HEK293T (cell line): ENCODE data around the gene MXD3.
"Not testable (repeated sequence)": the region's sequence is repeated elsewhere in the genome, so short reads cannot be mapped to it uniquely, and the experiment has no call there.

ENCODE experiments used
- CTCF ChIA-PET: fragments of 350-600 bp; formaldehyde crosslinking; extraction: SDS; loops from one replicate; lab custom pipeline; 2021; ENCODE audit warnings: antibody characterized with exemption, inconsistent platforms; lab: Yijun Ruan, JAX
- POLR2A ChIA-PET: fragments of 350-600 bp; formaldehyde crosslinking; extraction: SDS; loops from one replicate; lab custom pipeline; 2020; ENCODE audit warnings: antibody characterized with exemption, inconsistent platforms; lab: Yijun Ruan, JAX
- DNase-seq: peaks from one replicate; pipeline ENCODE4 v3.0.0; 2012; ENCODE audit warnings: mixed read lengths; ENCODE audit errors: extremely low spot score
- ARNT ChIP-seq: fragments of 450-650 bp; IDR thresholded peaks from 2 replicates; pipeline ENCODE4 v1.6.1; 2017; ENCODE audit warnings: mild to moderate bottlenecking
- BHLHE40 ChIP-seq: fragments of 450-650 bp; IDR thresholded peaks from 2 replicates; pipeline ENCODE4 v1.6.1; 2016; ENCODE audit warnings: mild to moderate bottlenecking, moderate library complexity, borderline replicate concordance
- CTBP1 ChIP-seq: fragments of 450-650 bp; IDR thresholded peaks from 2 replicates; pipeline ENCODE4 v1.6.1; 2016; ENCODE audit warnings: borderline replicate concordance
- ELF4 ChIP-seq: fragments of 450-650 bp; IDR thresholded peaks from 2 replicates; pipeline ENCODE4 v1.6.1; 2017; ENCODE audit warnings: antibody characterized with exemption
- FOXA1 ChIP-seq: fragments of 450-650 bp; IDR thresholded peaks from 2 replicates; pipeline ENCODE4 v1.6.1; 2016; ENCODE audit warnings: mild to moderate bottlenecking
- FOXK2 ChIP-seq: fragments of 450-650 bp; IDR thresholded peaks from 2 replicates; pipeline ENCODE4 v1.6.1; 2016; ENCODE audit warnings: mild to moderate bottlenecking
- FOXM1 ChIP-seq: fragments of 450-650 bp; IDR thresholded peaks from 2 replicates; pipeline ENCODE4 v1.6.1; 2017; ENCODE audit warnings: mild to moderate bottlenecking, borderline replicate concordance
- HDGF ChIP-seq: fragments of 450-650 bp; IDR thresholded peaks from 2 replicates; pipeline ENCODE4 v1.6.1; 2017; ENCODE audit warnings: antibody characterized with exemption, borderline replicate concordance
- L3MBTL2 ChIP-seq: fragments of 450-650 bp; conservative IDR thresholded peaks from 2 replicates; pipeline ENCODE4 v1.6.1; 2016; ENCODE audit warnings: mild to moderate bottlenecking
- LEF1 ChIP-seq: fragments of 450-650 bp; IDR thresholded peaks from 2 replicates; pipeline ENCODE4 v1.6.1; 2017; ENCODE audit warnings: mild to moderate bottlenecking, borderline replicate concordance
- NFRKB ChIP-seq: fragments of 450-650 bp; IDR thresholded peaks from 2 replicates; pipeline ENCODE4 v1.6.1; 2016; ENCODE audit warnings: mild to moderate bottlenecking, moderate library complexity
- SP1 ChIP-seq: fragments of 450-650 bp; IDR thresholded peaks from 2 replicates; pipeline ENCODE4 v1.6.1; 2017
- SUZ12 ChIP-seq: fragments of 450-650 bp; IDR thresholded peaks from 2 replicates; pipeline ENCODE4 v1.6.1; 2016; ENCODE audit warnings: mild to moderate bottlenecking
- TARDBP ChIP-seq: fragments of 450-650 bp; IDR thresholded peaks from 2 replicates; pipeline ENCODE4 v1.6.1; 2016
- ZNF384 ChIP-seq: fragments of 450-650 bp; IDR thresholded peaks from 2 replicates; pipeline ENCODE4 v1.6.1; 2016
- TF ChIP-seq, protein P1 (sequence below): fragments of 450-650 bp; IDR thresholded peaks from 2 replicates; pipeline ENCODE4 v1.6.1; 2016

The MXD3 gene, protein sequence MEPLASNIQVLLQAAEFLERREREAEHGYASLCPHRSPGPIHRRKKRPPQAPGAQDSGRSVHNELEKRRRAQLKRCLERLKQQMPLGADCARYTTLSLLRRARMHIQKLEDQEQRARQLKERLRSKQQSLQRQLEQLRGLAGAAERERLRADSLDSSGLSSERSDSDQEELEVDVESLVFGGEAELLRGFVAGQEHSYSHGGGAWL

DNA sequence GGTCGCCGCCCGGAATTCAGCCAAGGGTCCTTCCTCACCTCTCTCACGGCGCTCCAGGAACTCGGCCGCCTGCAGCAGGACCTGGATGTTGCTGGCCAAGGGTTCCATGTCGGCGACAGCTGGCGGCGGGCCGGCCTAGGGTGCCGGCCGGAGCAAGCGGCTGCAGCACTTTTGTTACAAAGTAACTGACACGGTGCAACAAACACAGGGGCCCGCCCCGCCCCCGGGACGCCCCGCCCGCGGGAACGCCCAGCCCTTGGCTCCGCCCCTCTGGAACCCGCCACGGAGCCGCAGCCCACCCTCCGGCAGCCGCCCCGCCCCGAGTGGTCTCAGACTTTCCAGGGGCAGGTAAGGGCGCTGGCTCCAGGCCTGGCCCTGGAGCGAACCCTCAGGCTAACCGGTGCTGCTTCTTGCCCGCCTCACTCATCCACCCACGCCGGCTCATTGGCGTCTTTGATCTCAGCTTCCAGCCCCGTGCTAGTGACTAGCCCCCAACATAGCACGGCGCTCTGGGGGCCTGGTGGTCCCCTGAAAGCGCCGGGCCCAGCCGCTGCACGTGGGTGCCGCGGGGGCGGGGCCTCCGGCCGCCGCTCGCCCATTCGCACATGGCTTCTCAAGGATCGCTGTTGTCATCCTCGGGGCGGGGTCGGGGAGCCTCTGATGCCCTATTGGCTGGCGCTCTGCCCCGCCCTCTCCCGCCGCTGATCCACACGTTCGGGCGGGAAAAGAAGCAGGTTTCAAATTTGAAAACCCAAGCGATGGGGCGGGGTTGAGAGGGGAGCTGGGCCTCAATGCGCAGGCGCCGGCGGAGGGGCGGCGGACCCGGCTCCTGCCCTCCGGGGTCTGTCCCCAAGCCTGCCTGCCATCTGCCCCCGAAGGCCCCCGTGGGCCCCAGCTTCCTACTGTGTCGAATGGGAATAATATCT lies at the start of gene MXD3:
Gene MXD3 (minus strand): TSS at position 176 of the 926 bp plus-strand sequence. CDS start 68 bp downstream, at position 108.
- DNase-seq, result peak; percentile 98
- no peak for TF ChIP-seq FOXA1
- TF ChIP-seq L3MBTL2, result peak; percentile 92
- TF ChIP-seq FOXM1, result peak; percentile 95
- POLR2A ChIA-PET, result interaction anchor here (0.8 to 2.3 kb wide), 15 partner anchors 9 to 281 kb away, joined by 3 to 10 read pairs (median 5); partner anchors contain the start of genes GRK6, LMAN2, PRELID1 and RAB24
- CTCF ChIA-PET, result no interaction called here

DNA sequence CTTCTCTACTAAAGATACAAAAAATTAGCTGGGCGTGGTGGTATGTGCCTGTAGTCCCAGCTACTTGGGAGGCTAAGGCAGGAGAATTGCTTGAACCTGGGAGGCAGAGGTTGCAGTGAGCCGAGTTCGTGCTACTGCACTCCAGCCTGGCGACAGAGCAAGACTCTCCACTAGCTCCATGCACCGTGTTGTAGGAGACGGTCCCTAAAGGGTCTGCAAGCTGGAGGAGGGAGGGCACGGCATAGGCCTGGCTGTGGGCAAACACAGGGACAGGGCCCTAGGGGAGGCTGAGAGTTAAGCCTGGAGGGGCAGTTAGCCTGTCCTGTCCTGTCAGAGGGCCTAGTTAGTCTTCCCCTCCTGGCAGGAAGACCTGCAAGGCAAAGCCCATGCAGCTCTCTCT lies 49.0 kb upstream of the MXD3 start:
- ChIA-PET CTCF (interaction anchor here (0.7 to 1.1 kb wide), 2 partner anchors 9 to 53 kb away, joined by 3 read pairs; partner anchors contain the start of gene LMAN2), POLR2A (interaction anchor here (1.0 to 3.5 kb wide), 3 partner anchors 9 to 18 kb away, joined by 3 to 42 read pairs (median 3); partner anchors contain the start of gene LMAN2)

DNA sequence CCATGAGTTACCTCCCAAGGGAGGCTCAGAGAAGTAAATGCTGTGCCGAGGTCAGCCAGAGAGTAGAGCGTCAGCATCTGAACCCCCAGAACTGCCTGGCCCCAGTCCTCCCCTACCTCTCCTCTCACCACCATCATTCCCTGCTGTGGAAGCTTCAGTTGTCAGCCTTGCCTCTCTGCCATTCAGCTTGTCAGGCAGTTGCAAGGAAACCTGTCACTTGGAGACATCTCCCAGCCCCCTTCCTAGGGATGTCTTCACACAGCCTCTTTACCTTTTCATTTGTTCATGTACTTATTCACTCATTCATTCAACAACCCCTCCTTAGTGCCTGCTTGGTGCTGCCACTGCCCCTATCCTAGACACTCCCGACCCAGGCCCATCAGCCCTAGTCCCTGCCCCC lies 48.2 kb upstream of the MXD3 start:
- no peak for TF ChIP-seq L3MBTL2
- TF ChIP-seq FOXM1, result no peak
- no peak for TF ChIP-seq LEF1
- no peak for TF ChIP-seq FOXK2
- TF ChIP-seq TARDBP, result no peak
- TF ChIP-seq ELF4, result no peak
- no peak for TF ChIP-seq SP1
- TF ChIP-seq FOXA1, result no peak
- TF ChIP-seq BHLHE40, result no peak
- no peak for TF ChIP-seq HDGF
- no peak for TF ChIP-seq ARNT
- no peak for TF ChIP-seq NFRKB
- TF ChIP-seq, protein P1, sequence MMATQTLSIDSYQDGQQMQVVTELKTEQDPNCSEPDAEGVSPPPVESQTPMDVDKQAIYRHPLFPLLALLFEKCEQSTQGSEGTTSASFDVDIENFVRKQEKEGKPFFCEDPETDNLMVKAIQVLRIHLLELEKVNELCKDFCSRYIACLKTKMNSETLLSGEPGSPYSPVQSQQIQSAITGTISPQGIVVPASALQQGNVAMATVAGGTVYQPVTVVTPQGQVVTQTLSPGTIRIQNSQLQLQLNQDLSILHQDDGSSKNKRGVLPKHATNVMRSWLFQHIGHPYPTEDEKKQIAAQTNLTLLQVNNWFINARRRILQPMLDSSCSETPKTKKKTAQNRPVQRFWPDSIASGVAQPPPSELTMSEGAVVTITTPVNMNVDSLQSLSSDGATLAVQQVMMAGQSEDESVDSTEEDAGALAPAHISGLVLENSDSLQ, result no peak
- no peak for TF ChIP-seq CTBP1
- no peak for TF ChIP-seq ZNF384
- TF ChIP-seq SUZ12, result no peak
- DNase-seq, result no peak
- POLR2A ChIA-PET, result interaction anchor here (1.1 to 3.5 kb wide), 2 partner anchors 8 to 14 kb away, joined by 3 to 42 read pairs; partner anchors contain the start of gene LMAN2
- CTCF ChIA-PET, result interaction anchor here (0.7 to 1.1 kb wide), 2 partner anchors 8 to 54 kb away, joined by 3 read pairs; partner anchors contain the start of gene LMAN2

More for the DNA sequence above, 49.0 kb upstream of the MXD3 start:
- DNase-seq, result not testable (repeated sequence)

DNA sequence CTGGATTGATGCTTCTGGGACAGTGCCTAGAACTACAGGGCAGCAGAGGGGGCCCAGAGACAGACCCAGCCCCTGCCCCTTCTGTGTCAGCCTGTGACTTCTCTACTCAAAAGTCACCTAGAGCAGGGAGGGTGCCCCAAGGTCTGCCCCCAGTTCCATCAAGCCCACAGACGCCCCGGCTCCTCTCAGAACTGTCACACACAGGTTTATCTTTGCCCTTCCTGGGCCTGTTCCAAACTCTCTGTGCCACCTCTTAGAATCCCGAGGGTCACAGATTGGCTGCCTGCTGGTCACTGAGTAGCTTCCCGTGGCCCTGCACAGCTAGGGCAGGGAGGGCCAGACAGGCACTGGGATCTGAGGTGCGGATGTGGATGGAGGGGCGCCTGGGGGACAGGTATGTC lies 47.8 kb upstream of the MXD3 start:
- ChIA-PET CTCF (no interaction called here), POLR2A (interaction anchor here (3.5 kb wide), 1 partner anchor 8 kb away, joined by 42 read pairs; the partner anchor contains the start of gene LMAN2)
- no peak for DNase-seq
- TF ChIP-seq LEF1, result no peak
- TF ChIP-seq ZNF384, result no peak

DNA sequence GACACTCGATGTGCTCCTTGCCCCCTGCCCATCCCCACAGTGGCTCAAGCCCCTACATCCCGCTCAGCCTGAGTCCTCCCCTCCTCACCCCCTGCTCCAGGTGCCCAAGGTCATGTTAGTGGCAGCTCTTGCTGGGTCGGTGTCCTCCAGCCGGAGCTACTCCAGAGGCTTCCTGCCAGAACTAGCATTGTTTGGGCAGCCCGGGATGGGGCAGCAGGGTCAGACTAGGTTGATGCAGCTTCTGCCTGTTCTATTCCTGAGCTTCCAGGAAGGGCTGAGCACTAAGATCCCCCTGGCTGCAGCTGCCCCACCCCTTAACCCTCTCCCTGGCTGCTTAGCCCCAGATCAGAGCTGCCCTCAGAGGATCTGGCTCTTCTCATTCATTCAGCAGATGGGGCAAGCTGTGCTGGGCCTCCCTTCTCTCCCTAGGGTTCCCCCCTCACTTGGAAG lies 46.7 kb upstream of the MXD3 start:
- DNase-seq, result no peak
- TF ChIP-seq LEF1 (no peak), FOXM1 (no peak), L3MBTL2 (no peak), ZNF384 (no peak), NFRKB (no peak), BHLHE40 (no peak), FOXK2 (no peak), SP1 (no peak), FOXA1 (no peak), CTBP1 (no peak)
- TF ChIP-seq, protein P1, result no peak
- POLR2A ChIA-PET, result no interaction called here
- CTCF ChIA-PET, result interaction anchor here (1.4 kb wide), 1 partner anchor 11 kb away, joined by 3 read pairs; no protein-coding TSS in a partner anchor

DNA sequence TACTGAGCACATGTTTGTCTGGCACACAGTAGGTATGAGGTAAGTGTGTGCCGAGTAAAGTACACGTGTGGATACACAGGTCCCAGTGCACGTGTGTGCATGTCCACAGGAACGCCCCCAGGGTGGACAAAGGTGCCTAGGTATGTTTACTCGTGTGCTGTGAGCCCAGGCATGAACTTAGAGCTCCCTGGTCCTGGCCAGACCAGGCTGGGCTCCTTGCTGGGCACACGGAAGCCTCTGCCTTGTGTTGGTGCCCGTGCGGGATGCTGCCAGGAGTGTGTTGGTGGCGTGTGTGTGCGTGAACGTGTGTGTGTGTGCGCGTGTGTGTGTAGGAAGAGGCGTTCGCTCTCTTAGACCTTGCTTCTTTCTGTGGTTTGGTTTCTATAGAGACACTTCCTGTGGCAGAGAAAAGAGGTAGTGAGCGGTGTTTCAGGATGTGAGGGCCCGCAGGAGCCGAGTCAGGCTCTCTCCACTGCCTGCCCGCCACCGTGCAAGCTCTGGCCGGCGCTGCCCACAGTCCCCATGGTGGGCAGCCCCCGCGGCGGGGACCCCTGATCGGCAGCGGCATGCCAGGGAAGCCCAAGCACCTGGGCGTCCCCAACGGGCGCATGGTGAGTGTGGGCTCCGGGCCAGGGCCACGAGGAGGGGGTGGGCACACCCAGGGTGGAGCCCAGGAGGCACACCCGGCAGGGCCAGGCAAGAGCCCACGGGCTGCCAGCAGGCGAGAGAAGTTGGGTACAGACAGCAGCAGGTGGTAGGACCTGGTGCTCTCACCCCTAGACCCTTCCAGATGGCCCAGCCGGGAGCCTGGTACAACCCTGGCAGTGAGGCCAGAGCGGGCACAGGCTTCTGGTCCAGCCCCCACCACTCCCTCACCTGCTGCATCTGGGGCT lies 46.0 kb upstream of the MXD3 start, which contains the start of gene RGS14:
Gene RGS14 (plus strand): TSS at position 466 of the 893 bp plus-strand sequence. CDS start 101 bp downstream, at position 567.
- DNase-seq, result no peak
- CTCF ChIA-PET, result interaction anchor here (1.0 to 1.4 kb wide), 2 partner anchors 11 to 13 kb away, joined by 3 to 4 read pairs; no protein-coding TSS in a partner anchor
- no peak for TF ChIP-seq SP1
- TF ChIP-seq LEF1, result no peak
- TF ChIP-seq SUZ12, result no peak
- no peak for TF ChIP-seq L3MBTL2
- POLR2A ChIA-PET, result no interaction called here
